OCI-LY3 (cell line): Measurements from ENCODE around the gene FLRT1.

Experiments
- H2AFZ ChIP-seq: fragments of 200-600, 300-600 bp; shearing (Covaris generic); 2 replicates; pipeline ENCODE4 v1.6.0; 2014; ENCODE audit warnings: antibody characterized with exemption, low read depth, low read length
- H3K27ac ChIP-seq: fragments of 200-600, 300-600 bp; sonication (generic); 2 replicates; pipeline ENCODE4 v1.5.1; 2014; ENCODE audit warnings: mild to moderate bottlenecking, low read length, moderate library complexity, mixed read lengths
- H3K27me3 ChIP-seq: fragments of 200-600, 300-600 bp; sonication (generic); 2 replicates; pipeline ENCODE4 v1.6.1; 2014; ENCODE audit warnings: low read depth, low read length, mixed read lengths
- H3K36me3 ChIP-seq: fragments of 200-600, 300-600 bp; sonication (generic); replicated peaks from 2 replicates; pipeline ENCODE3; 2014; ENCODE audit warnings: low read depth, low read length, mixed read lengths
- H3K4me1 ChIP-seq: fragments of 300-600, 200-600 bp; sonication (generic); 2 replicates; pipeline ENCODE4 v1.6.1; 2014; ENCODE audit warnings: low read length, mixed read lengths
- H3K4me2 ChIP-seq: fragments of 200-600, 300-600 bp; sonication (generic); 2 replicates; pipeline ENCODE4 v1.6.1; 2014; ENCODE audit warnings: low read length, mixed read lengths
- H3K4me3 ChIP-seq: fragments of 300-600, 200-600 bp; sonication (generic); 2 replicates; pipeline ENCODE4 v1.5.1; 2014; ENCODE audit warnings: antibody characterized with exemption, mild to moderate bottlenecking, low read length, moderate library complexity
- H3K79me2 ChIP-seq: fragments of 300-600, 200-600 bp; shearing (Covaris generic); 2 replicates; pipeline ENCODE4 v1.6.1; 2014; ENCODE audit warnings: mild to moderate bottlenecking, low read length, mixed read lengths
- H3K9ac ChIP-seq: fragments of 300-600, 200-600 bp; shearing (Covaris generic); 2 replicates; pipeline ENCODE4 v1.6.0; 2014; ENCODE audit warnings: mild to moderate bottlenecking, low read length, moderate library complexity
- H3K9me3 ChIP-seq: fragments of 200-600, 300-600 bp; shearing (Covaris generic); 2 replicates; pipeline ENCODE4 v1.6.1; 2014; ENCODE audit warnings: low read length, mixed read lengths; ENCODE audit not compliant: insufficient read depth
- H4K20me1 ChIP-seq: fragments of 200-600, 300-600 bp; sonication (generic); 2 replicates; pipeline ENCODE4 v1.6.1; 2016; ENCODE audit warnings: low read length, mixed read lengths; ENCODE audit not compliant: insufficient read depth
- EZH2phosphoT487 ChIP-seq: fragments of 200-600 bp; shearing (Covaris generic); IDR thresholded peaks from 2 replicates; pipeline ENCODE4 v1.6.1; 2018; ENCODE audit warnings: antibody characterized with exemption, mixed run types, low read depth
- TF ChIP-seq, protein P1 (sequence below): fragments of 200-600, 300-600 bp; sonication (generic); IDR thresholded peaks from 2 replicates; pipeline ENCODE4 v1.5.1; 2014; ENCODE audit warnings: antibody characterized with exemption, low read length, low read depth

The FLRT1 gene

DNA sequence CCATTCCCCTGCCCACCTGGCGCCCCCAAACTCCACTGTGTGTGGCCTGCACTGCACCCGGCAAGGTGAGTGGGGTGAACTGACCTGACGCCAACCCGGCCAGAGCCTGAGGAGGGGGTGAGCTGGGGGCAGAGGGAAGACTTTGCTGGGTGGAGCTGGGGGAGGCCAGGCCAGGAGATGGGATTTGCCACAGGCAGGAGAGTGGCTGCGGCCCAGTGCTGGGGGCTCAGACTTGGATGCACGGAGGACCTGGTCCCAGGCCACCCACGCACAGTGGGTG, 17.8 kb upstream of the FLRT1 start:
- no peak for TF ChIP-seq EZH2phosphoT487
- TF ChIP-seq, protein P1, sequence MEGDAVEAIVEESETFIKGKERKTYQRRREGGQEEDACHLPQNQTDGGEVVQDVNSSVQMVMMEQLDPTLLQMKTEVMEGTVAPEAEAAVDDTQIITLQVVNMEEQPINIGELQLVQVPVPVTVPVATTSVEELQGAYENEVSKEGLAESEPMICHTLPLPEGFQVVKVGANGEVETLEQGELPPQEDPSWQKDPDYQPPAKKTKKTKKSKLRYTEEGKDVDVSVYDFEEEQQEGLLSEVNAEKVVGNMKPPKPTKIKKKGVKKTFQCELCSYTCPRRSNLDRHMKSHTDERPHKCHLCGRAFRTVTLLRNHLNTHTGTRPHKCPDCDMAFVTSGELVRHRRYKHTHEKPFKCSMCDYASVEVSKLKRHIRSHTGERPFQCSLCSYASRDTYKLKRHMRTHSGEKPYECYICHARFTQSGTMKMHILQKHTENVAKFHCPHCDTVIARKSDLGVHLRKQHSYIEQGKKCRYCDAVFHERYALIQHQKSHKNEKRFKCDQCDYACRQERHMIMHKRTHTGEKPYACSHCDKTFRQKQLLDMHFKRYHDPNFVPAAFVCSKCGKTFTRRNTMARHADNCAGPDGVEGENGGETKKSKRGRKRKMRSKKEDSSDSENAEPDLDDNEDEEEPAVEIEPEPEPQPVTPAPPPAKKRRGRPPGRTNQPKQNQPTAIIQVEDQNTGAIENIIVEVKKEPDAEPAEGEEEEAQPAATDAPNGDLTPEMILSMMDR, result no peak
- H3K4me1 ChIP-seq, result no peaks in the 10 kb centered on the region
- no peak overlapping the region for H3K4me2 ChIP-seq
- no peak overlapping the region for H3K4me3 ChIP-seq
- no peaks in the 10 kb centered on the region for H3K79me2 ChIP-seq
- no peak overlapping the region for H3K27ac ChIP-seq
- no peaks in the 10 kb centered on the region for H3K9me3 ChIP-seq
- no peak overlapping the region for H3K9ac ChIP-seq
- H3K27me3 ChIP-seq, result no peaks in the 10 kb centered on the region; the same call in 1 of the 2 replicates
- no peak overlapping the region for H2AFZ ChIP-seq
- no peaks in the 10 kb centered on the region for H3K36me3 ChIP-seq
- 0 out of 2 replicates have a peak, but pooled peaks cover 3% of the 10 kb centered on the region for H4K20me1 ChIP-seq

GRCh38 chr11:64018310-64018709, 17.4 kb upstream of the FLRT1 start:
- Histone ChIP-seq H4K20me1 (0 out of 2 replicates have a peak, but pooled peaks cover 3% of the 10 kb centered on the region), H3K4me3 (no peak overlapping the region), H3K4me1 (no peaks in the 10 kb centered on the region), H3K79me2 (no peaks in the 10 kb centered on the region), H3K27me3 (no peaks in the 10 kb centered on the region; the same call in 1 of the 2 replicates), H3K9me3 (no peaks in the 10 kb centered on the region), H2AFZ (no peak overlapping the region), H3K9ac (no peak overlapping the region), H3K36me3 (no peaks in the 10 kb centered on the region), H3K27ac (no peak overlapping the region), H3K4me2 (no peak overlapping the region)
- TF ChIP-seq EZH2phosphoT487, result no peak
- TF ChIP-seq, protein P1, result no peak

DNA sequence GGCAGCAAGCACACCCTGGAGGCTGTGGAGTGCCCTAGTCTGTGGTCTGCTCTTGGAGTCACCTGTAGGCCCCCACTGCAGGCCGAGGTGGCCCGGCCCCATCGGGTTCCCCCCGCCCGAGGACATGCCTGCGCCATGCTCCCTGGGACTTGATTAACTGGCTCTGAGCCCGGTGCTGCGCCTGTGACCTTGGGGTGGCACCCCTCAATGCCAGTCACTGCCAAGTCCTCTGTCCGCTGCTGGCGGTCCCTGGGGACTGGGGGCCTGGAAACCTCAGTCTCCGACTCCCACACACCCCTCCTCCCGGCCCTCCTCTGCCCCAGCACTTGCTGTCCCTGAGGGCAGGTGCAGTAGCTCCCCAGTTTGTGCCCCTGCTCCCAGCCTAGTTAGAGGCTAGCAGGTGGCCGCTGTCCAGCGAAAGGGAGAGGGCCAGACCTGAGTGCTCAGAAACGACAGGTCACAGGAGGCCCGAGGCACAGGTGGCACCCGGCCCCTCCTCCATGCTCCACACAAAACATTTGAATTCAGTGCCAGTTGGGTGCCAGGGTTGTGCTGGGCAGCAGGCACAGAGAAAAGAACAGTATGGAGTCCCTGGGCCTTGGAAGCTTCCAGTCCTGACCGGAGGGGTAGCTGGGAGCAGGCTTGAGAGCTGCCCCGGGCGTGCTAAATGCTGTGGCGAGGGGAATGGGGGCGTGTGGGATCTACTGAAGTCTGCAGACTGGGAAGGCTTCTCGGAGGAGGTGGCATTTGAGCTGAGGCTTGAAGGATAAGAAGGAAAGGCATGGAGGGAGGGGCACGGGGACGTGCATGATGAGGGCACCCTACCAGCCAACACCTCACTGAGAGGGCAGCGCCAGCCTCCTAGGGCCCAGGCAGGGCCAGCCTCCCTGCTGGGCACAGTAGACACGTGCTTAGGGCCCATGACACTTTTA, 16.4 kb upstream of the FLRT1 start:
- Histone ChIP-seq H3K27ac (no peak overlapping the region), H4K20me1 (0 out of 2 replicates have a peak, but pooled peaks cover 3% of the 10 kb centered on the region), H3K27me3 (no peaks in the 10 kb centered on the region; the same call in 1 of the 2 replicates), H3K9ac (no peak overlapping the region), H3K4me2 (no peak overlapping the region), H3K4me3 (no peak overlapping the region), H2AFZ (no peak overlapping the region), H3K36me3 (no peaks in the 10 kb centered on the region), H3K4me1 (no peaks in the 10 kb centered on the region), H3K79me2 (no peaks in the 10 kb centered on the region), H3K9me3 (no peaks in the 10 kb centered on the region)
- TF ChIP-seq, protein P1, result no peak
- TF ChIP-seq EZH2phosphoT487, result no peak

DNA sequence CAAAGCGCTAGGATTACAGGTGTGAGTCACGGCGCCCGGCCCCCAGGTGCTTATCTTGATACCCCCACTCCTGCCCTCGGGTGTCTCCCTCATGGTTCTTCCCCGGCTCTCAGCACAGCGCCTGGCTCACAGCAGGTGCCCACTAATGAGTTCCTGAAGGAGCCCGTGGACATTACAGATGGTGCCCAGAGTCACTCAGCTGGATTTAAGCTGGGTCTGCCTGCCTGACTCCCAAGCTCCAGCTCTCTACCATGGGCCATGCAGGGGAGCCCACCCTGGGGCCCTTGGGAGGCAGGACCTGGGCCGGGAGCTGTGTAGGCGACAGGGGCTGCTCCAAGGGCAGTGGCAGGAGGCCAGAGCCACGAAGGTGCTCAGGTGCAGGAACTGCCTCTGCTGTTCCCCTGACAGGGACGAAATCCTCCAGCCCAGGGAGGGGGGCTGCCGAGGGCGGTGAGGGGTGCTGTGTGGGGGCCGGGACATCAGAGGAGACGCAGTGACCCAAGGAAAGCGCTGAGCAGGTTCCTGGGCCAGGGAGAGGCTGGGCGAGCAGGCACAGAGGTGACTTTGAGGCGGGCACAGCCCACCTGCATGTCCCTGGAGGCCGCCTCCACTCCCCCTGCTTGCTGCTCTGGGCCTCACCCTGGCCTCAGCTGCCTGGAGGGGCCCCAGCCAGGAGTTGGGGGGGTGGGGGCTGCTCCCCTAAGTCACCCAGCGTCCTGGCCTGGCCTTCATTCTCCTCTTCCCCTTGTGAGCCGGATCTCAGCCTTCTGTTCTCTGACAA, 14.6 kb upstream of the FLRT1 start:
- Histone ChIP-seq H3K4me2 (no peak overlapping the region), H3K27ac (no peak overlapping the region), H2AFZ (no peak overlapping the region), H3K9me3 (no peaks in the 10 kb centered on the region), H4K20me1 (0 out of 2 replicates have a peak, but pooled peaks cover 3% of the 10 kb centered on the region), H3K36me3 (no peaks in the 10 kb centered on the region), H3K79me2 (no peaks in the 10 kb centered on the region), H3K9ac (no peak overlapping the region), H3K4me3 (no peak overlapping the region), H3K4me1 (no peaks in the 10 kb centered on the region), H3K27me3 (no peaks in the 10 kb centered on the region; the same call in 1 of the 2 replicates)
- TF ChIP-seq, protein P1, result no peak
- TF ChIP-seq EZH2phosphoT487, result no peak
